HG02798 (cell line): ENCODE results near the gene LRRC25.
A peak's percentile ranks its signal among the peaks of the same experiment; 100 is the strongest.

ENCODE experiments used
- ATAC-seq: cut with Tn5 transposase; IDR thresholded peaks from one replicate; pipeline ENCODE4 v1.9.1; 2021; ENCODE audit warnings: mild to moderate bottlenecking; ENCODE audit not compliant: unreplicated experiment, poor library complexity

The LRRC25 gene

DNA sequence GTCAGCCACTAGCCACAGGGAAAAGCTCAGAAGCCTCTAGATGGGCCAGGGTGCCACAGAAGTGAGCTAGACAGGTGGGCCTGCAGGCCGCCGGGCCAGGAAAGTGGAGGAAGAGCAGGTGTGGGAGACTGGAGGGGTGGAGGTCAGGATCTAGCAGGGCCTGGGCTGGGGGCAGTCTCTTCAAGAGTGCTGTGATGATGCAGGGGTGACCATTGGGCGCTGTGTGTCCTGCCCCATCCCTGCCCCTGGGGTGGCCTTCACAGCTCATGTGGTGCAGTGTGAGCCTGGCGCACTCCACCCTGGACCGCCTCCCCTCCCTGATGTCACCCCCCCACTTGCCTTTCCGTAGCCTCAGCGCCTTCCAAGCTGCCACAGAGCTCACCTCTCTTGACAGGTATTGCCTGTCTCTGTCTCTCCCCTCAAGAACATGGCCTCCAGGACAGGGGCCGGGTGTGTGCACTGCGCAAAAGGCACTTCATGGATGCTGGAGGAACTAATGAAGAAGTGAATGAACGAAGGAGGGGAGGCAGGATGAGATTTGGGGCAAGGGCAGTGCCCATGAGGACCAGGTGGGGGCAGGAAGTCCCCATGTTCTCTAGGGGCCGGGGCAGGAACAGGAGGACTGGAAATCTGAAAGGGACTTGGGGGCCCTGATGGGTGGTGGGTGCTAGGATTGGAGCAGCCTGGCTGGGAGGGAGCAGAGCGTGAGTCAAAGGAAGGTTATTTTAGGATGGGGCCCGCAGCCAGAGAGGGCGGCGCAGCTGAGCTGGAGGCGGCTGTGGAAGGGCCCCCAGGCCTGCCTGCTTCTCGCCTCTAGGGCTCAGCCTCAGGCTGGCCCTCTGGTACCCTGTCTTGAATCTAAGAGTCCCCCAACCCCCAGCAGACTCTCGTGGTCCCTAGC lies 28.3 kb upstream of the LRRC25 start:
- no peak for ATAC-seq

- no peak for ATAC-seq
Measured at GRCh38 chr19:18424890-18425514, 27.6 kb upstream of the LRRC25 start.

GRCh38 chr19:18424122-18424889 lies 26.9 kb upstream of the LRRC25 start:
- no peak for ATAC-seq

GRCh38 chr19:18423258-18424020 lies 26.0 kb upstream of the LRRC25 start:
- no peak for ATAC-seq

DNA sequence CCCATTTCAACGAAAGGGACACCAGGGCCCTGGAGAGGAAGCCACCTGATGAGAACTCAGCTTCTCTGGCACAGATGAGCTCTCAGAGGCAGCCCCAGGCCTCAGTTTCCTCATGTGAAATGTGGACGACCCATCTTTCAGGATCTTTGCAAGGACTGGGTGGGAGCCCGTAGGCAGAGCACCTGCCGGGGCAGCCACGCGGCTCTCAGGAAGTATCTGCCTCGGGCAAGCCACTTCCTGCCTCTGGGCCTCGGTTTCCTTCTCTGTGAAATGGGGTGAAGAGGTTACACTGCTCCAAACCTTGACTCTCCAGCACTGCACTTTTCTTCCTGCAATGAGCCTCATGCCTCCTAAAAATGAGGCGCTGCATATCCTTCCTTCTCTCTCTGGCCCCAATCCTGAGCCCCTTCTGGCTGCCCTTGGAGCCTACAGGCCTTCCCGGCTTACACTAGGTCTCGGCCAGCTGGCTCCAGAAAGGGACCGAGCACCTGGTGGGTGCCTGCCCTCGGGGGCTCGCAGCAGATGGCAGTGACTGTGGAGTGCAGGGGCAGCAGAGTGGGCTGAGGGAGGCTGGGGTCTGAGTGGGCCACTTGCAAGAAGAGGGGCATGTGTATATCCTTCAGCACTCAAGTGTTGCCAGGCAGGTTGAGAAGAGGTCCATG lies 25.2 kb upstream of the LRRC25 start:
- no peak for ATAC-seq

DNA sequence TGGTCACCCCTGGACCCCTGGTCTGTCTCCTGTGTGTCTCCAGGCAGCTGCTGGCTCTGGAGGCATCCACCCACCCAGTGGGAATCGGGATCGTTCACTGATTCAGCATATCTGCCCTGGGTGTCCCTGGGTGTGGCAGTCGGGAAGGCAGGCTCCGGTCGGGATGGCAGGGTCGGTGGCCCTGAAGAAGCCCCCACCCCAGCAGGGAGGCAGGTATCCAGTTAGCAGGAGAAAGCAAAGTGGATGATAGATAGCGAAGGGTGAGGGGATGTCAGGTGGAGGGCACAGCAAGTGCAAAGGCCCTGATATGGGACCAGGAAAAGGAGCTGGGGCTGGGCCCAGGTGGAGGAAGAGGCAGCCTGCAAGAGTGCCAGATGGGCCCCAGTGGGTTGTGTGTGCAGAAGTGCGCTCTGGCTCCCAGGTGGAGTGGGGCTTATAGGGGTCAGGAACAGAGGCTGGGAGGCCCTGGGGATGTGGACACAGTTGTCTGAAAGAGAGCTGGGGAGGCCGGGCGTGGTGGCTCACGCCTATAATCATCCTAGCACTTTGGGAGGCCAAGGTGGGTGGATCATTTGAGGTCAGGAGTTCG lies 24.0 kb upstream of the LRRC25 start:
- no peak for ATAC-seq

- no peak for ATAC-seq
Measured at GRCh38 chr19:18420930-18421329, 23.5 kb upstream of the LRRC25 start.

GRCh38 chr19:18419699-18420460 lies 22.5 kb upstream of the LRRC25 start:
- no peak for ATAC-seq

GRCh38 chr19:18419195-18419698 lies 21.8 kb upstream of the LRRC25 start, which contains the start of gene SSBP4:
Gene SSBP4, plus strand, starts transcription at chr19:18419398. Its CDS starts 251 bp downstream, at chr19:18419649.
- ATAC-seq: peak; percentile 63

DNA sequence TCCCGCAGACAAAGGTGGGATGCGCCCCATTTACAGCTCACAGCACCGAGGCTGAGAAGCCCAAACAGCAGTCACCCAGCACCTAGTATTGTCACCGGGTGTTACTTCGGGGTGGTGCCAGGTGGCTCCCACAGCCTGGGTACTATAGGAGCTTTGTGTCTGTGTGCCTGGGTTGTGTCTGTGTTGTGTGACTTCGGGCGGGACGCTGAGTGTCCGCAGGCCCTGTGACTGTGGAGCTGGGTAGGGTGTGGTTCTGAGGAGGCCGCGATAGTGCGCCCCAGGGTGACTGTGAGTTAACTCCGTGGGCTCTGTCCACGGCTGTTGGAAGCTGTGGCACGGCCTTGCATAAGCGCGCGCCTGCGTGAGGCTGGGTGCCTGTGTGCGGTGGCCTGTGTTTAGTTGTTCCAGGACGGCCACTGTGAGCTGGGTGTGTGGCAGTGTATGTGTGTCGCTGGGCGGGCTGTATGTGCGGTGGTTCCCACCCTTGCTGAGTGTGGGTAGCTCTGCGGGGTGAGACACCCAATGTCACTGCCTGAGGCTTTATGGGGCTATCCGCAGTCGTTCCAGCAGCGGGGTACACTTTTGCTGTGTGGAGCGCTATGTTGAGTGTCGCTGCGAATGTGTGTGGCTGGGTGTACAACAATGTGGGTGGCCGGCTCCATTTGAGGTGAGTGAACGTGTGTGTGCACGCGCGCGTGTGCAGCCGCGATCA lies 21.2 kb upstream of the LRRC25 start:
- ATAC-seq: no peak

- ATAC-seq: no peak
Measured at GRCh38 chr19:18418029-18418482, 20.6 kb upstream of the LRRC25 start.

DNA sequence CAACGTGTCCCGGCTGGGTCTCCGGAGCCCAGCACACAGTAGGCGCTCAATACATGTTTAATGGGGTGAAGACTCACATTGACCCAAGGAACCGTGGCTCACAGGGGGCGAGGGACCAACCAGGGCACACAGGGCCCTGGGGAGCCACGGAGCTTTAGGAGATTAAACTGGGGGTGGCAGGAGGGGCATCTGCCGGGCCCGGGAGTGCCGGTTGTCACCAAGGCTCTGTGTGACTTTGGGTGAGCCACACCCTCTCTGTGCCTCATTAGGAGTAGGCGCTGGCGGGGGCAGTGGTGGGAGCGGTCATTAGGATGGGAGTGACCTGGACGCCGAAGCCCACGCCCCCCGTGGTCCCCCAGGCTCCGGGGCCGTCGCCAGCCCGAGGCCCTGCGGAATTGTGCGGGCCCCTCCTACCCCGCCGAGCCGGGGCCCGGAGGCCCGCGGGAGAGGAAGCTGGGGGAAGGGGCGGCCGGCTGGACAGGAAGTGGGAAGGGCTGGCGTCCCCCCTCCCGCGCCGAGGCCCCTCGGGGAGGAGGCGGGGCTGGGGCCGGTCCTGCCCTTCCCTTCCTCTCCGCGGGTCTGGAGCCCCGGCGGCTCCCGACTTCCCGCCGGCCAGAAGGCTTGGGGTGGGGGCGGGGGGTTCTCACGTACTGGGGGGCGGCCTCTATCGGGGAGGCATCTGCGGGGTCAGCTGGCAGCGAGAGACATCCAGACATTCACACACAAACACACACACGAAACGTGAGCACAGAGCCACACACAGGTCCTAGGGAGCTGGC lies 20.0 kb upstream of the LRRC25 start:
- no peak for ATAC-seq

- ATAC-seq: no peak
Measured at GRCh38 chr19:18416778-18417249, 19.4 kb upstream of the LRRC25 start.

DNA sequence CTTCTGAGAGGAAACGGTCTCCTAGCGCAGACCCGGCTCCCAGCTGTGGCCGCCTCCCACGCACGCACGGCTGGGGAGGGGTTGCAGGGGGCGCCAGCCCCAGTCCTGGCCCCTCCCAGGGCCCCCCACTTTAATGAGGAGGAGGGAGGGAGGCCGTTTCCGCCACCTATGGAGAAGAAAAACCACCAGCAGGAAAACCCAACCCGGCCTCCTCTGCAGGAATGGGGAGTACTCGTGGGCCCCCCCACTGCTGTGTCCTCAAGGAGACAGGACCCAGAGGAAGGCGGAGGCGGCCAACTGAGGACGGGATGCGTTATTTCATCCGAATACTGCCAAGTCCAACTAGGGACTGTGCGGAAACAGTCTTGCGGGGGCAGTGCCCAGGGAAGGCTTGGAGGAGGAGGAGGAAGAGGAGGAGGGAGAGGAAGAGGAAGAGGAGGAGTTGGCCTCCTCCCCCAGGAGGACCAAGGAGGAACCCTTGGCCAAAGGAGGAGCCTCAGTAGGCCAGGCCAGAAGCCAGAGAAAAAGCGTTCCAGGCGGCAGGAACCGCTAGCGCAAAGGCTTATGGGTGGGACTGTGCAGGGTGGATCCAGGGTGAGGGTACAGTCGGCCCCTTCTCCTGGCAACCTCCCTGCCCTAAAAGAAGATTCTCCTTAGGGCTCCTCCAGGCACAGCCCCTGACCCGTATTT lies 17.9 kb upstream of the LRRC25 start:
- ATAC-seq: no peak

DNA sequence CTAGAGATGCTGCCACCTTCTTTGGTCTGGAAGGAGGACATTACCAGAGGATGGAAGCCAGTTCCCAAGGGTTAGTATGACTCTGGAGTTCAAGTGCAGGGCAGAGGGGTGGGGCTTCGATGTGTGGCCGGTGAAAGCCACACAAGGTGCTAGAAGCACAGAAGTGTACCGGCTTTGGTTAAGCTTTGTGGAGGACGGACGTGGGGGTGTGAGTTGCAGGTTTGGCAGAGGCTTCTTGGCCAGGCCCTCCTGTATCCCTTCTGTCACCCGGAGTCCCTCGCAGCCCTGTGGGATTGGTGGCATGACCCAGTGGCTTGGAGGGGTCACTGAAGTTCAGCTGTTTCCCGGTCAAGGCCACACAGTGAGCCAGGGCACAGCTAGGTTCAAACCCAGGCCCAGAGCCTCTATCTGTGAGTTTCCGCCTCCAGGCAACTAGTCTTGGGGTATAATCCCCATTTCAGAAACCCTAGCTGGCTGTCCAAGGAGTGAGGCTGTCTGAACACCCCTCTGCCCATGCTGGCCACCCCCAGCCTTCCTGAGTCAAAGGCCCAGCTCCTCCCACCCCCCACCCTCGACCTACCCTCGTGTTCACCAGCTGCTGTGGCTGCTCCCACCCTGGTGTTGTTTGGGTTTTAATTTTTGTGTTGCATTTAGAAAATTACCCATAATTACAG lies 17.2 kb upstream of the LRRC25 start:
- ATAC-seq: no peak
